Right ventricle myocardium superior (tissue), 1 donor: Measurements from ENCODE around the gene HBZ. TPM values are rescaled to one million over a fixed set of nuclear protein-coding genes. Genes with fewer than 3 reads are reported as not detected.
"Not testable (repeated sequence)": the region's sequence is repeated elsewhere in the genome, so short reads cannot be mapped to it uniquely, and the experiment has no call there.

ENCODE experiments used
- ATAC-seq: fragments of 200-7000 bp; cut with Tn5 transposase; one replicate; pipeline ENCODE4 v1.9.1; 2020; ENCODE audit warnings: mild to moderate bottlenecking; ENCODE audit not compliant: poor library complexity
- DNase-seq: peaks from one replicate; pipeline ENCODE4 v3.0.0-alpha.2; 2020
- intact Hi-C: fragments of 100-400 bp; cut with DNase I; formaldehyde crosslinking; loops from one replicate; pipeline ENCODE4 v1.11.2; 2022
- total RNA-seq: library from RNA; stranded (reverse); fragmentation: NEBNext Ultra II Directional; extraction: Animal tissue kit (Norgen Biotek cat#: 25700); gene quantifications from one replicate; pipeline ENCODE4 v1.2.1, GENCODE V29; 2021
- donor health status: DM: no; HTN: yes; CAD: no; lungs with severe emphysema.

HBZ gene
- total RNA-seq, 1 donor from 2014 or later = not detected

DNA sequence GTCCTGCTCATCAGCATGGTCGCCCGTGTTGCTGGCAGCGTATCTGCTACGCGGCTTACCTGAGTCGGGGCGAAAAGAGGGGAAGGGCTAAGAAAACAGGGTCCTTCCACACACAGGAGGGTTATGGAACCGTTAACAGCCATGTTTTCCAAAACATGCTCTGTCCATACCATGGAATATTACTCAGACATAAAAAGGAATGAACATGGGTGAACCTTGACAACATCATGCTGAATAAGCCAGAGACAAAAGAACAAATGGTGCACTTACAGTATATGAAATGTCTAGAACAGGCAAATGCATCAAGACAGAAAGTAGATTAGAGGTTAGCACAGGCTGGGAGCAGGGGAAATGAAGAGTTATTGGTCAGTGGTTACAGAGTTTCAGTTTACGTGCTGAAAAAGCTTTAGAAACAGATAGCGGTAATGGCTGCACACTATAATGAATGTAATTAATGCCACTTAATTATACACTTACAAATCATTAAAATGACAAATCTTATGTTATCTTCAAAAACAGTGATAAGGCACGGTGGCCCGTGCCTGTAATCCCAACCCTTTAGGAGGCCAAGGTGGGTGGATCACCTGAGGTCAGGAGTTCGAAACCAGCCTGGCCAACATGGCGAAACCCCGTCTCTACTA is 21.8 kb upstream of the HBZ start:
- intact Hi-C loops = no loop called here
- ATAC-seq (no peak), DNase-seq (no peak)

DNA sequence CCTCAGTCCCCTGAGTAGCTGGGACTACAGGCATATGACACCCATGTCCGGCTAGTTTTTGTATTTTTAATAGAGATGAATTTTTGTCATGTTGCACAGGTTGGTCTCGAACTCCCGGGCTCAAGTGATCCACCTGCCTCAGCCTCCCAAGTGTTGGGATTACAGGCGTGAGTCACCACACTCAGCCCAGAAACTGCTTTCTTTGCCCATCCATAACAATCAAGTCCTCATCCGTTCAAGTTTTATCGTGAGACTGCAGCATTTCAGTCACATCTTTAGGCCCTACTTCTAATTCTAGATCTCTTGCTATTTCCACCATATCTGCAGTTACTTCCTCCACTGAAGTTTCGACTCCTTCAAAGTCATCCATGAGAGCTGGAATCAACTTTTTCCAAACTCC is 20.3 kb upstream of the HBZ start:
- DNase-seq = no peak
- intact Hi-C loops = no loop called here
- no peak for ATAC-seq

DNA sequence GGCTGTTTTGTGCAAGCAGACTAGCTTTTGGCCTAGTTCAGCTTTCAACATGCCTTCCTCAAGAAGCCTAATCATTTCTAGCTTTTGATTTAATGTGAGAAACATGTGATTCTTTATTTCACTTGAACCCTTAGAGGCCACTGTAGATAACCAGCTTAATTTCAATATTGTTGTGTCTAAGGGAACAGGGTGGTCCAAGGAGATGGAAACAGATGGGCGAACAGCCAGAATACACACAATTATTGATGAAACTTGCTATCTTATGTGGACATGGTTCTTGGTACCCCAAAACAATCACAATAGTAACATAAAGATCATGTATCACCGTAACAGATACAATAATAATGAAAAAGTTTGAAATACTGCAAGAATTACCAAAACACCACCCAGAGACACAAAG is 18.7 kb upstream of the HBZ start:
- ATAC-seq = no peak
- intact Hi-C loops = no loop called here
- DNase-seq = no peak

DNA sequence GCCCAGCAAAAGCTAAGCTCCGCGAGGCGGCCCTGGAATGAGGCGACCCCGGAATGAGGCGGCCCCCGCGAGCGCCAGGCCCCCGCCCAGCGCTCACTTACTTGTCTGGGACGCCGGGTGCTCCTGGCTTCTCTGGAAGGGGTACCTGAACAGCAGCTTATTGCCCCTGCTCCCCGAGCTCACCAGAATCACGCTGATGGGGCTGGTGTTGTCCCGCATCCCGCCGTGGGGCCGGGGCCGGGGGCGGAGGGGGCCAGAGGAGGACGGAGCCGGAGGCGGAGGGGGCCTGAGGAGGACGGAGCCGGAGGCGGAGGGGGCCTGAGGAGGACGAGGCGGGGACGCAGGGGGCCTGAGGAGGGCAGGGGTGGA is 14.4 kb upstream of the HBZ start:
- intact Hi-C loops = no loop called here
- peak; percentile 46 for DNase-seq
- ATAC-seq = peak; percentile 25

DNA sequence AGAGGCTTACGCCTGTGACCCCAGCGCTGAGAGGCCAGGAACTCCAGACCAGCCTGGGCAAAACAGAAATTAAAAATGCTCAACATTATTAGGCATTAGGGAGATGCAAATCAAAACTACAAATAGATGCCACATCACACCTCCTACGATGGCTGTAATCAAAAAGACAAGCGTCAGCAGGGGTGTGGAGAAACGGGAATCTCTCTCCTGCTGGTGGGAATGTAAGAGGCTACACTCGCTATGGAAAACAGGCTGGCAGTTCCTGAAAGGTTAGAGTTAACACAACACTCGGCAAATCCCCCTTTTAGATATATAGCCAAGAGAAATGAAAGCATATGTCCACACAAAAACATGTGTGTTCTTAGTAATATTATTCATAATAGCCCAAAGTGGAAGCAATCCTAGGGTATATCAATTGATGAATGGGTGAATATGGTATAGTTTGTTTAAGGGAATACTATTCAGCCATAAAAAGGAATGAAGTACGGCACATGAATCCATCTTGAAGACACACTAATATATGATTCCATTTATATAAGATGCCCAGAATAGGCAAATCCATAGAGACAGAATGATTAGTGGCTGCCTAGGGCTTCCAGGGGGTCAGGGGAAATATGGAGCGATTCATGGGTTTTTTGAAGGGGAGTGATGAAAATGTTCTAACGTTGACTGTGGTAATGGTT is 12.1 kb upstream of the HBZ start:
- intact Hi-C loops = no loop called here
- DNase-seq (no peak), ATAC-seq (no peak)

DNA sequence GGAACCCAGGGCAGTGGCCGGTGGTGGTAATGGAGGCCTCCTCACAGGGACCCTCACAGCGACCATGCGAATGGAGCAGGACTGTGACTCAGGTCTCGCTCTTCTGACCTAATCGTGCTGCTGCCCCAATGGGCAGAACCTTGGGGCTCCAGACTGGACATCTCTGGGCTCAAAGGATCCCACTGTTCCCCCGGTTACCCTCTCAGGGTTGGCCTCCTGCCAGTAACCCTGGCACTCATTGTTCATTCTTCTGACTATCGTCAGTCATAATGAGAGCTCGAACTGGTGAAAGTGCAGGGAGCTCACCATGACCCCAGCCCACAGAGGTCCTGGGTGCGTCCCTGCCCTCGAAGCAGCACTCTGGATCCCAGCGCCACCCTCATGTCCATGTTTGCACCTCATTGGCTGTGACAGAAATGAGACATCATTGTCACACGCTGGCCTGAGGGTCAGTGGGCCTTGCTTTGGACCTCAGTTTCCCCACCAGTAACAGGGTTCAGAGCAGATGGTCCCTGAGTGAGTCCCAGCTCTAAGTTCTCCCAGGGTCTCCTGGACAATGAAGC is 10.0 kb upstream of the HBZ start:
- DNase-seq = no peak
- intact Hi-C loops = no loop called here
- no peak for ATAC-seq

DNA sequence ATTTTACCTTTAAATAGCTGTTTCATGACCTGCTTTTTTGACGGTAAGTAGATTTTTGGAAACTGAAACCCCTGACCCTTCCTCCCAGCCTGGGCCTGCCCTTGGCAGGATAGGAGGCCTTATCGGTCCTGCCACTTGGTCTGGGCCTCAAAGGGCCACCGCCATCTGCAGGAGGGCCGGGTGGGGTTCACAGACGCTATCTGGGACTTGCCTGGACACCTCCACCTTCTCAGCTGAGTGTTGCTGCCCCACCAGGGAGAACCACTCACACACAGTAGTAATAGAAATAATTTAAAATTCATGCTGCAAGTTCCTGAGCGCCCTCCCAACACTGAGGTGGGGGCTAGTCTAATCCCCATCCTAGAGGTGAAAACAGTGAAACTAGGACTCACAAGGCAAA is 9.4 kb upstream of the HBZ start:
- ATAC-seq = no peak
- intact Hi-C loops = no loop called here
- DNase-seq = no peak

DNA sequence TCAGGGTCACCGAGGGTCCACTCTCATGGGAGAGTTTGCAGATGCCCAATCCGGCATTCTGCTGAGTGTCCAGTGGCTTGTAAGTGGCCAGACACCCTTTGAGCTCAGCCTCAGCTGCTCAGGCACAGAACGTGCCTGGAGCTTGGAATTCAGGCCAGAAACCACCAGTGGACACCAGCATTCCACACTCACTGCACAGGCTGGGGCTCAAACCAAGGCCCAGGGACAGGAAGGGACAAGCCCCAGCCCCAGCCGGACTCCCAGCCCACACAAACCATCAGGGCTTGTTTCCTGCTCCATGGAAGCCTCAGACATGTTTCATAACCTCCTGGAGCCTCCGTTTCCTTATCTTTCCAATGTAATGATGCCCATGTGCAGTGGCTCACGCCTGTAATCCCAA is 9.0 kb upstream of the HBZ start:
- DNase-seq (no peak), ATAC-seq (no peak)
- intact Hi-C loops = no loop called here

DNA sequence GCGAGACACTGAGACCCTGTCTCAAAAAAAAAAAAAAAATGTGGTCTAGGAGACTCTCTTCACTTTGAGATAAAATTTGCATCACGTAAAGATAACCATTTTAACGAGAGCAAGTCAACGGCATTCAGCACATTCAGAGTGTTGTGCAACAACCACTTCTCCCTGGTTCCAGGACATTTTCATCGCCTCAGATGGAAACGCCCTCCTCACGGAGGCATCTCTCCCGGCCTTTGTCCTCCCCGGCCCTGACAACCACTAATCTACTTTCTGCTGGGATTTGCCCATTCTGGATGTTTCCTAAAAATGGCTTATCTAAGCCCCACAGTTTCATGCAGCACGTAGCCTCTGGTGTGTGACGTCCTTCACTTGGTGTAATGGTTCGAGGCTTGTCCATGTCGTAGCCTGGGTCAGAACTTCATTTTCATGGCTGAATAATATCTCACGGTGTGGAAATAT is 7.6 kb upstream of the HBZ start:
- ATAC-seq (no peak), DNase-seq (no peak)
- intact Hi-C loops = no loop called here

DNA sequence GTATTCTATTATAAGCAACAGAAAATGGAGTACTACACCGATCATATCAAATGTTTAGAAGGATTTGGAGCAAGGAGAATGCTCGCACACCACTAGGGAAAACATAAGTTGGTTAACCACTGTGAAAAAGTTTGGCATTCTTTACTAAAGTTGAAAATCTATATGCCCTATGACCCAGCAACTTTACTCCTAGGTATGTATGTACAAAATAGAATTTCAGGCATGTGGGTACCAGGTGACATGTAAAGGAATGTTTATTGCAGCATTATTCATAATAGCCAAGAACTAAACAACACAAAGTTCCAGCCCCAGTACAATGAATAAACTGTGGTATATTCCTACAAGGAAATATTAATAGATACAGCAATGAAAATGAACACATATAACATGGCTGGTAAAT is 5.8 kb upstream of the HBZ start:
- no peak for ATAC-seq
- intact Hi-C loops = no loop called here
- no peak for DNase-seq

DNA sequence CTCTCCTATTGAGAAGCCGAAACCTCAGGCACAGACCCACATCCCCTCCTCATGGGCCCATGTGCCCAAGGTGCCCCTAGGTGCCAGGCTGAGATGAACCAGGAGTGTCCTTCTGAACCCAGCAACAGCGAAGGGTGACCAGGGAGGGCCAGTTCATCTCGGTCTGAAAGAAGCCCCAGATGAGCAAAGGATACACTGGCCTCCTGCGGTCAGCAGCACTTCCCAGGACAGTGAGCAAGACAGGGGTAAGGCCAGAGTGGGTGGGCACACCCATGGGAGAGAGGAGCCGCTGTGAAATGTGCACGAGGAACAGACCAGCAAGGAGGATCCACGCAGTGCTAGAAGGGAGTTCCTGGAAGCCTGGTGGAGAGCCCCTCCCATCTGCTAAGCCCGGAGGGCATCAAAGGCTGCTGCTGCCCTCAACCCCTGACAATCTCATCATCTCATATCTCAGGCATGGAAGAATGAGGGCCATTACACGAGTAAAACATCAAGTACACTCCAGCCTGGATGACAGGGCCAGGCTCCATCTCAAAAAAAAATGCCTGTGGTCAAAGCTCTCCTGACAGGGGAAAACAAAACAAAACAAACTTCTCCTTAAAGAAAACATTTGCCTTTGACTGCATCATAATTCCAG is 3.3 kb upstream of the HBZ start:
- intact Hi-C loops = no loop called here
- DNase-seq (no peak), ATAC-seq (no peak)

DNA sequence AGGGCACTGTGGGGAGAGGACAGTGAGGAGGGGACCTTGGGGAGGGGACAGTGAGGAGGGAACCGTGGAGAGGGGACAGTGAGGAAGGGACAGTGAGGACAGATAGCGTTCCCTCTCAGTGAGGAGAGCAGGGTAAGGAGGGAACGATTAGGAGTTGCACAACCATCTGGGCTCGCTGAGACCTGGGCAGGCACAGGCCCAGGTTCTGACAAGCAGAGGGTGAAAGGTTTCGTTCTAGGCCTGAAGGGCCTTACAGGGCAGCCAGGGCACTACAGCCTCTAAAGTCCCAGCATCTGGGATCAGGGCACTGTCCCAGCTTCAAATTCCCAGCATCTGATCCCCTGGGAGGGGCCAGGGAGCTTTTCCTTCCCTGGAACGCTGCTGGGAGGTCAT is 681 bp downstream of the HBZ start:
- DNase-seq, intact Hi-C loops: not testable (repeated sequence)
- peak; percentile 36 for ATAC-seq

DNA sequence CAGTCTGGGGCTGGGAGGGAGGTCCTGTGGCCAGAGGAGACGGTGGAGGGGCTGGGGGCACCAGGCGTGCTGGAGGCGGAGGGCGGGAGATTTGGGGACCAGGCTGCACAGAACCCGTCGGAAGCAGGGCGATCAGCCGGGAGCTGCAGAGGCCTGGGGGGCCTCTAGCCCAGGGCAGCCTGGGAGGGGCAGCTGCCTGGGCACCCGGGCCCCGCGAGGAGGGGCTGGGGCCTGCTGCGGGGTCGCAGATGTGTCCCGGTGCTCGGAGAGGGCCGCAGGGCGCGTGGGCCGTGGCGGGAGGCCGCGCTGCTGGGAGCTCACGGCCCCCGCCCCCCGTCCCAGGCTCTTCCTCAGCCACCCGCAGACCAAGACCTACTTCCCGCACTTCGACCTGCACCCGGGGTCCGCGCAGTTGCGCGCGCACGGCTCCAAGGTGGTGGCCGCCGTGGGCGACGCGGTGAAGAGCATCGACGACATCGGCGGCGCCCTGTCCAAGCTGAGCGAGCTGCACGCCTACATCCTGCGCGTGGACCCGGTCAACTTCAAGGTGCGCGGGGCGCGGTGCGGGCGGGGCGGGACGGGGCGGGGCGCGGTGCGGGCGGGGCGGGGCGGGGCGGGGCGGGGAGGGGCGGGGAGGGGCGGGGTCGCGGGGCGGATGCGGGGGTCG is 1.2 kb downstream of the HBZ start:
- DNase-seq, intact Hi-C loops: not testable (repeated sequence)
- peak; percentile 31 for ATAC-seq

DNA sequence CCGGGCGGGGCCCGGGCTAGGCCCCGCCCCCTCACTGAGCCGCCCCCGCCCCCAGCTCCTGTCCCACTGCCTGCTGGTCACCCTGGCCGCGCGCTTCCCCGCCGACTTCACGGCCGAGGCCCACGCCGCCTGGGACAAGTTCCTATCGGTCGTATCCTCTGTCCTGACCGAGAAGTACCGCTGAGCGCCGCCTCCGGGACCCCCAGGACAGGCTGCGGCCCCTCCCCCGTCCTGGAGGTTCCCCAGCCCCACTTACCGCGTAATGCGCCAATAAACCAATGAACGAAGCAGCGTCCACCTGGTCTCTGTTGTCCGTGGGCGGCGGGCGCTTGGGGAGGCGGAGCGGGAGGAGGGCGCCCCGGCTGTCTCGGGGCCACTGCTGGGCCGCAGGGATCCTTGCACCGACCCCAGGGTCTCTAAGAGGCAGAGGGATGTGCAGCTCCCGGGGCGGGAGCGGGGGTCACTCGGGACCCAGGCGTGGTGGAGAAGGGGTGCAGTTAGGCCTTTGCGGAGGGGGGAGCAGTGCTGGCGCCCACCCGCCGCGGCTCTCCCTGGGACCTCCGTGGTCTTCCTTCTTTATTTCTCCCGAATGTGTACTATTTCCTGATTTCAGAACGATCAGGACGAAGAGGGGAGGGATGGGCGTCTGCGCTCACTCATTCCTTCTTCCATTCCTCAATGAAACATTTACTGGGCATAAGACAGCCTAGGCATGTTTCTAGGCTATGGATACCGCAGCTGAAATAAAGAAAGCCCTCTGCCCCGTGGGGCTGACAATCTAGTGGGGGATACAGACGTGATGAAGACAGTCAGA is 2.0 kb downstream of the HBZ start:
- DNase-seq (no peak), ATAC-seq (peak; percentile 53)
- intact Hi-C loops = no loop called here

DNA sequence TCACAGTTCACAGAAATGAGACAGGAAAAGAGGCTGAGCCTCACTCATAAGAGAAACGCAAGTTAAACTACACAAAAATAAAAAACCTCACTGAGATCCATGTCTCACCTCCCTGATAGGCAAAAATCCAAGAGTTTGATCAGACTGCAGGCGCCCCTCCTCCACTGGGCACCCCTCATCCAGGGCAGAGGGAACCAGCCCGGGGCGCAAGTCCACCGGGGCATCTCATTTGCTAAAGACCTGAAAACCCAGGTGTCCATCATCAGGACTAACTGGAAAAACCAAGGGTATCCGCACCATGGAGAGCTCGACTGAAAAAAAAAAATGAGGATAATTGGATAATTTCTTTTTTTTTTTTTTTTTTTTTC is 2.6 kb downstream of the HBZ start:
- DNase-seq = no peak
- no peak for ATAC-seq
- intact Hi-C loops = no loop called here

DNA sequence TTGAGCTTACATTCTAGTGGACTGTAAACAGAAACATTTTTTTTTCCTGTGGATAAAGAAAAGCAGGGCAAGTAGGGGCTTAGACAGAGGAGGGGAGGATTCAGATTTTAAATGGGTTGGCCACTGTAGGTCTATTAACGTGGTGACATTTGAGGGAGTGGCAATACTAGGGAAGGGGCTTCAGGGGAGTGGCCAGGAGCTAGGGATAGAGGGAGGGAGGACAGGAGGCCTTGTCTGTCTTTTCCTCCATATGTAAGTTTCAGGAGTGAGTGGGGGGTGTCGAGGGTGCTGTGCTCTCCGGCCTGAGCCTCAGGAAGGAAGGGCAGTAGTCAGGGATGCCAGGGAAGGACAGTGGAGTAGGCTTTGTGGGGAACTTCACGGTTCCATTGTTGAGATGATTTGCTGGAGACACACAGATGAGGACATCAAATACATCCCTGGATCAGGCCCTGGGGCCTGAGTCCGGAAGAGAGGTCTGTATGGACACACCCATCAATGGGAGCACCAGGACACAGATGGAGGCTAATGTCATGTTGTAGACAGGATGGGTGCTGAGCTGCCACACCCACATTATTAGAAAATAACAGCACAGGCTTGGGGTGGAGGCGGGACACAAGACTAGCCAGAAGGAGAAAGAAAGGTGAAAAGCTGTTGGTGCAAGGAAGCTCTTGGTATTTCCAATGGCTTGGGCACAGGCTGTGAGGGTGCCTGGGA is 6.8 kb downstream of the HBZ start:
- no peak for ATAC-seq
- intact Hi-C loops = no loop called here
- peak; percentile 25 for DNase-seq

DNA sequence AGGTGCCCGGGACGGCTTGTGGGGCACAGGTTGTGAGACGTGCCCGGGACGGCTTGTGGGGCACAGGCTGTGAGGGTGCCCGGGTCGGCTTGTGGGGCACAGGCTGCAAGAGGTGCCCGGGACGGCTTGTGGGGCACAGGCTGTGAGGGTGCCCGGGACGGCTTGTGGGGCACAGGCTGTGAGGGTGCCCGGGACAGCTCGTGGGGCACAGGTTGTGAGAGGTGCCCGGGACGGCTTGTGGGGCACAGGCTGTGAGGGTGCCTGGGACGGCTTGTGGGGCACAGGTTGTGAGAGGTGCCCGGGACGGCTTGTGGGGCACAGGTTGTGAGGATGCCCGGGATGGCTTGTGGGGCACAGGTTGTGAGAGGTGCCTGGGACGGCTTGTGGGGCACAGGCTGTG is 7.8 kb downstream of the HBZ start:
- intact Hi-C loops, DNase-seq, ATAC-seq: not testable (repeated sequence)

DNA sequence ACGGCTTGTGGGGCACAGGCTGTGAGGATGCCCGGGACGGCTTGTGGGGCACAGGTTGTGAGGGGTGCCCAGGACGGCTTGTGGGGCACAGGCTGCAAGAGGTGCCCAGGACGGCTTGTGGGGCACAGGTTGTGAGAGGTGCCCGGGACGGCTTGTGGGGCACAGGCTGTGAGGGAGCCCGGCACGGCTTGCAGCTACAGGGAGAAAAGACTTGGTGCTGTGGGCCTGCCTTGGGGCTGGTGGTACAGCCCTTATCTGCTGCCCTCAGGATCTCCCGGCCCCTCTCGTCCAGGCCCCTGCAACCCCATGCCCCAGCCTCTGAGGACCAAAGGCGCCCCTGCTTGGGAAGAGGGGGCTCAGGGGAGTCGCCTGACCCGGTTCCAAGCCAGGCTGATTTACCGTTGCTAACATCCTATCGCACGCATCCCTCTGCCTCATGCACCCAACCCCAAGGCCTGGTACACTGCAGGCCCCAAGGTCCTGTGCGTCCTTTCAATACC is 8.3 kb downstream of the HBZ start:
- ATAC-seq = no peak
- peak; percentile 1 for DNase-seq
- intact Hi-C loops = no loop called here
